Hematopoietic multipotent progenitor cell treated with erythropoietin and hydrocortisone succinate and interleukin-3 and kit ligand, for 8 days (in vitro differentiated cells): Measurements from ENCODE around the gene SFTA2.
"Not testable (repeated sequence)": the region's sequence is repeated elsewhere in the genome, so short reads cannot be mapped to it uniquely, and the experiment has no call there.

Source experiments
- DNase-seq: peaks from one replicate; pipeline ENCODE4 v3.0.0-alpha.2; 2015

The SFTA2 gene

GRCh38 chr6:30931969-30932645 is at the start of gene SFTA2:
TSS of gene SFTA2 (minus strand) at chr6:30932170. CDS start at chr6:30932096, 74 bp downstream.
- DNase-seq: no peak

- DNase-seq: no peak
Observed at GRCh38 chr6:30979690-30980089, 47.7 kb upstream of the SFTA2 start.

- no peak for DNase-seq
Observed at GRCh38 chr6:30979141-30979540, 47.2 kb upstream of the SFTA2 start.

GRCh38 chr6:30974490-30975252 is 42.7 kb upstream of the SFTA2 start:
- no peak for DNase-seq

- no peak for DNase-seq
Observed at GRCh38 chr6:30972816-30973215, 40.8 kb upstream of the SFTA2 start.

- no peak for DNase-seq
Observed at GRCh38 chr6:30970946-30971345, 39.0 kb upstream of the SFTA2 start.

- DNase-seq: not testable (repeated sequence)
Observed at GRCh38 chr6:30969171-30969570, 37.2 kb upstream of the SFTA2 start.

- DNase-seq: no peak
Observed at GRCh38 chr6:30966154-30966553, 34.2 kb upstream of the SFTA2 start.

- DNase-seq: no peak
Observed at GRCh38 chr6:30965140-30965601, 33.2 kb upstream of the SFTA2 start.

GRCh38 chr6:30964075-30964474 is 32.1 kb upstream of the SFTA2 start:
- no peak for DNase-seq

GRCh38 chr6:30963641-30964040 is 31.7 kb upstream of the SFTA2 start:
- DNase-seq: no peak

- DNase-seq: no peak
Observed at GRCh38 chr6:30962716-30963115, 30.7 kb upstream of the SFTA2 start.

- DNase-seq: no peak
Observed at GRCh38 chr6:30960907-30961673, 29.1 kb upstream of the SFTA2 start.

- no peak for DNase-seq
Observed at GRCh38 chr6:30957716-30958115, 25.7 kb upstream of the SFTA2 start.

- no peak for DNase-seq
Observed at GRCh38 chr6:30955367-30956042, 23.5 kb upstream of the SFTA2 start.

GRCh38 chr6:30954631-30955366 is 22.8 kb upstream of the SFTA2 start:
- no peak for DNase-seq

GRCh38 chr6:30951907-30952469 is 20.0 kb upstream of the SFTA2 start:
- DNase-seq: no peak

GRCh38 chr6:30948811-30949210 is 16.8 kb upstream of the SFTA2 start:
- DNase-seq: no peak

- DNase-seq: no peak
Observed at GRCh38 chr6:30947231-30947630, 15.3 kb upstream of the SFTA2 start.

- DNase-seq: no peak
Observed at GRCh38 chr6:30945281-30945680, 13.3 kb upstream of the SFTA2 start.

GRCh38 chr6:30944051-30944450 is 12.1 kb upstream of the SFTA2 start:
- DNase-seq: no peak
